ENCODE results near the gene MICB. TPM values are rescaled to one million over a fixed set of nuclear protein-coding genes. Genes with fewer than 3 reads are reported as not detected.

MICB gene
- total RNA-seq, 2 donors from 2014 or later, result 1.6 to 3.1 TPM

DNA sequence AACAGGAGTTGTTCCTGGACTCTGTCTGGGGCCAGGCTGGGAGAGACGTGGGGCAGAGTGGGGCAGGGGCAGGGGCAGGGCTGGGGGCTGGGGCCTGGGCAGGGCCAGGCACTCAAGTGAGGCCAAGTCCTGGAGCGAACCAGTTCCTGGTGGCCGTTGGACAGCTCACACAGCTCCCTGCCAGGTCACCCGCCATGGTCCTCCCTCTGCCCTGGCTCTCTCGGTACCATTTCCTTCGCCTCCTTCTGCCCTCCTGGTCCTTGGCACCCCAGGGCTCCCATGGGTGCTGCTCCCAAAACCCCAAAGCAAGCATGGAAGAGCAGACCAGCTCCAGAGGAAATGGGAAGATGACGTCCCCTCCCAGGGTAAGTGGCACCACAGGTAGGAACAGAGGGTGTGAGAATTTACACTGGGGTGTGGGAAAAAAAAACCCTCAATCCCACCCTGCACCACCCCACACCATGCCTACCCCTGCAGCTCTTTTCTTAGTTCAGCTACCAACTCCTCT lies 30.9 kb downstream of the MICB start, which contains the start of gene MCCD1:
Gene MCCD1, plus strand, starts transcription at position 142 of the 508 bp plus-strand sequence. Its CDS starts 53 bp downstream, at position 195.
- TF ChIP-seq, protein P1, sequence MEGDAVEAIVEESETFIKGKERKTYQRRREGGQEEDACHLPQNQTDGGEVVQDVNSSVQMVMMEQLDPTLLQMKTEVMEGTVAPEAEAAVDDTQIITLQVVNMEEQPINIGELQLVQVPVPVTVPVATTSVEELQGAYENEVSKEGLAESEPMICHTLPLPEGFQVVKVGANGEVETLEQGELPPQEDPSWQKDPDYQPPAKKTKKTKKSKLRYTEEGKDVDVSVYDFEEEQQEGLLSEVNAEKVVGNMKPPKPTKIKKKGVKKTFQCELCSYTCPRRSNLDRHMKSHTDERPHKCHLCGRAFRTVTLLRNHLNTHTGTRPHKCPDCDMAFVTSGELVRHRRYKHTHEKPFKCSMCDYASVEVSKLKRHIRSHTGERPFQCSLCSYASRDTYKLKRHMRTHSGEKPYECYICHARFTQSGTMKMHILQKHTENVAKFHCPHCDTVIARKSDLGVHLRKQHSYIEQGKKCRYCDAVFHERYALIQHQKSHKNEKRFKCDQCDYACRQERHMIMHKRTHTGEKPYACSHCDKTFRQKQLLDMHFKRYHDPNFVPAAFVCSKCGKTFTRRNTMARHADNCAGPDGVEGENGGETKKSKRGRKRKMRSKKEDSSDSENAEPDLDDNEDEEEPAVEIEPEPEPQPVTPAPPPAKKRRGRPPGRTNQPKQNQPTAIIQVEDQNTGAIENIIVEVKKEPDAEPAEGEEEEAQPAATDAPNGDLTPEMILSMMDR (IDR thresholded peaks at IDR 0.05), result no peak
- DNase-seq (ENCODE audit: low spot score), result no peak
- Histone ChIP-seq H3K27me3 (no peaks in the 10 kb centered on the region), H3K36me3 (peaks cover 45% of the 10 kb centered on the region), H3K4me3 (no peak within 1 kb of the TSS), H3K27ac (no peak within 1 kb of the TSS), H3K4me1 (no peaks in the 10 kb centered on the region), H3K9me3 (no peaks in the 10 kb centered on the region)

DNA sequence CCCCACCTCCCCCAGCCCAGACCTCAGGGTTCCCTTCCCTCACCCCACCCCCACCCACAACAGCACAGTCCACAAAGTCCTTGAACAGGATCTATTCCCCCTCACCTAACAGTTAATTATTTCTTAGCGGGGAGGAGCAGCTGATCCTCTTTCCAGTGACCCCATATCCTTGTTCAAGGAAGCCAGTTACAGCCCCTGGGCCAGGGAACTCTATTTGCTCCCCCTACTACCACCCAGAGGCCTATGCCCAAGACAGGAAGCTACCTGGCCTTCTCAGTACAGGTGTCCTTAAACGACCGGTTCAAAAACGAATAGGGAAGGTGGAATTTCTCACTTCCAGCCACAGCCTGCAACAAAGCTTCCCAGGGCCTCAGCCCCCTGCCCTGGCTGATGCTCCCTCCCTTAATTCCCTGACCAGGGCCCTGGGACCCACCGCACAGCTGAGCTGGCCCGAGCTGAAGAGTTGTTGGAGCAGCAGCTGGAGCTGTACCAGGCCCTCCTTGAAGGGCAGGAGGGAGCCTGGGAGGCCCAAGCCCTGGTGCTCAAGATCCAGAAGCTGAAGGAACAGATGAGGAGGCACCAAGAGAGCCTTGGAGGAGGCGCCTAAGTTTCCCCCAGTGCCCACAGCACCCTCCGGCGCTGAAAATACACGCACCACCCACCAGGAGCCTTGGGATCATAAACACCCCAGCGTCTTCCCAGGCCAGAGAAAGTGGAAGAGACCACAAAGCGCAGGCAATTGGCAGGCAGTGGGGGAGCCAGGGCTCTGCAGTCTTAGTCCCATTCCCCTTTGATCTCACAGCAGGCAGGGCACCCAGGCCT lies 31.6 kb downstream of the MICB start:
- DNase-seq (ENCODE audit: low spot score), result no peak
- Histone ChIP-seq H3K4me1 (no peaks in the 10 kb centered on the region), H3K9me3 (no peaks in the 10 kb centered on the region), H3K27me3 (no peaks in the 10 kb centered on the region), H3K4me3 (no peak overlapping the region), H3K36me3 (peaks cover 52% of the 10 kb centered on the region), H3K27ac (no peak overlapping the region)
- TF ChIP-seq, protein P1 (IDR thresholded peaks at IDR 0.05), result no peak

DNA sequence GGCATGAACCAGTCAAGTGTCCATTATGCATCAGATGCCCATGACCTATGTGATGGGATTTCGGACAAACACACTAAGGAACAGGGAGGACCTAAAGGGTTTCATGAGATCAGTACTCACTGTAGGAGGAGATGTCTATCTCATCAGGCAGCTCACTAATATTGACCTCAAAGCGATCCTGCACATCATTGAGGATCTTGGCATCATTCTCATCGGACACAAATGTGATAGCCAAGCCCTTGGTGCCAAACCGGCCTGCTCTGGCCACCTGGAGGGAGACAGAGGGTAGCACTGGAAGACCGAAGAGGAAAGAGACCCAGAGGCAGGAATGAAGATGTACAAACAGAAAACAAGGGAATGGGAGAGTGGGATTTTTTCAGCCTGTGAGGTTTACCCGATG lies 32.7 kb downstream of the MICB start:
- H3K4me1 ChIP-seq, result no peaks in the 10 kb centered on the region
- no peak overlapping the region for H3K4me3 ChIP-seq
- peaks cover 63% of the 10 kb centered on the region for H3K36me3 ChIP-seq
- H3K27ac ChIP-seq, result no peak overlapping the region
- no peaks in the 10 kb centered on the region for H3K9me3 ChIP-seq
- H3K27me3 ChIP-seq, result no peaks in the 10 kb centered on the region
- TF ChIP-seq, protein P1 (IDR thresholded peaks at IDR 0.05), result no peak
- no peak for DNase-seq (ENCODE audit: low spot score)

DNA sequence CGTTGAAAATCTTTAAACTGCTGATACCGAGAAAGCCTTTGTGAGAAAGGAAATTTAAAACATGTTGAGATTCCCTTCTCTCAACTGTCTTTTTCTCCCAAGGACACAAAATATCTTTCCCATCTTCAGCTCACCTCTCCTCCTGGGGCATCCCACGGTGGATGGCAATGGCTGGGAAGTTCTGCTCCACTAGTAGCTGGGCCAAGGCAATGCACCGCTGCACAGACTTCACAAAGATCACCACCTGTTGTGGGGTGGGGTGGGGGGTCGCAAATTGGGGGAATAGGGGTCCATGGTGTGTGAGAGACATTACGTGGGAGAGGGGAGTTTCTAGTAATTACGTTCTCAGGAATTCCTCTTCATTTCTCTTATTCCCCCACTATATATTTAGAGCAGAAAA lies 33.2 kb downstream of the MICB start:
- H3K9me3 ChIP-seq, result no peaks in the 10 kb centered on the region
- H3K4me3 ChIP-seq, result no peak overlapping the region
- no peaks in the 10 kb centered on the region for H3K27me3 ChIP-seq
- TF ChIP-seq, protein P1 (IDR thresholded peaks at IDR 0.05), result no peak
- peaks cover 68% of the 10 kb centered on the region for H3K36me3 ChIP-seq
- no peak for DNase-seq (ENCODE audit: low spot score)
- H3K4me1 ChIP-seq, result no peaks in the 10 kb centered on the region
- H3K27ac ChIP-seq, result no peak overlapping the region

DNA sequence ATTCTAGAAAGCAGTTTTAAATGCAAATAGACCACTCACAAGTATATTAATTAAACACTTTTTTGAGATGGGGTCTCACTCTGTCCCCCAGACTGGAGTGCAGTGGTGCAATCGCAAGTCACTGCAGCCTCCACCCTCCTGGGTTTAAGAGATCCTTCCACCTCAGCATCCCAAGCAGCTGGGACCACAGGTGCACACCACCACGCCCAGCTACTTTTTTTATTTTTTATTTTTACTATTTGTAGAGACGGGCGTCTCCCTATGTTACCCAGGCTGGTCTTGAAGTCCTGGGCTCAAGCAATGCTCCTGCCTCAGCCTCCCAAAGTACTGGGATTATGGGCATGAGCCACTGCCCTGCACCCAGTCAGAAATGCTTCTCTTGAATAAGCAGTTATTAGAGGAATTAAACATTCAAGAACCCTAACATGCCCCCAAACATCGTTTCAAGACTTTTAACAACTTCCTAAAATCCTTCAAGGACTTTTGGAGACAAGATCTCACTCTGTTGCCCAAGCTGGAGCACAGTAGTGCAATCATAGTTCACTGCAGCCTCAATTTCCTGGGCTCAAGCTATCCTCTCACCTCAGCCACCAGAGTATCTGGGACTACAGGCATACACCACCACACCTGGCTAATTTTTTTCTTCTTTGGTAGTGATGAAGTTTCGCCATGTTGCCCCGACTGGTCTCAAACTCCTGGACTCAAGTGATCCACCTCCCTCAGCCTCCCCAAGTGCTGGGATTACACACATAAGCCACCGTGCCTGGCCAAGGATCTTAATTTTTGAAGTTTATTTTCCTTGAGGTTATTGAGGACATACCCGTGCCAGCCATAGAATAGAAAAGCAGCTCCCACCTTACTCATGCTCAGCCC lies 34.1 kb downstream of the MICB start:
- no peaks in the 10 kb centered on the region for H3K9me3 ChIP-seq
- DNase-seq (ENCODE audit: low spot score), result no peak
- peak overlapping the region in 1 of 2 donors; percentile 21 for H3K27ac ChIP-seq
- H3K4me3 ChIP-seq, result no peak overlapping the region
- H3K4me1 ChIP-seq, result no peaks in the 10 kb centered on the region
- TF ChIP-seq, protein P1 (IDR thresholded peaks at IDR 0.05), result no peak
- H3K36me3 ChIP-seq, result peaks cover 76% of the 10 kb centered on the region
- H3K27me3 ChIP-seq, result no peaks in the 10 kb centered on the region
